Activated naive CD4-positive, alpha-beta T cell treated with Interleukin-2 at 50 U/mL for 16 hours (primary cell): ENCODE results near the gene CD2AP.
"Not testable (repeated sequence)": the region's sequence is repeated elsewhere in the genome, so short reads cannot be mapped to it uniquely, and the experiment has no call there.

Source experiments
- DNase-seq: peaks from one replicate; pipeline ENCODE4 v3.0.0-alpha.2; 2020

CD2AP gene

DNA sequence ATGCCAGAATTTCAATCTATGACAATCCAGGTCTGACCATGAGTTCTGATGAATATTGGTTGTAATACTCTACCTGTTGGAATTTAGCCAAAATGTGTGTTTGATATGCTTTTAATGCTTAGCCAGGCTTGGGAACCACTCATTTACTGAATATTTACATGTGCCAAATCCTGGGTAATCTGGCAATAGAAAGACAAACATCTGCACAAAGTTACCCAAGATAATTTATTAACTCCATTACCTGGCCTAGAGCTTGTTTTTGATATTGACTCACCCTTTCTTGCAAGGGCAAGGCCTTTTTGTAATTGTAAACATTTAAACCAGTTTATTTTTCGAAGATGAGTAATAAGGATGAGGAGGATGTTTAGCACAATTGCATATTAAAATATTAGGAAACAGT, 13.5 kb upstream of the CD2AP start:
- no peak for DNase-seq

- no peak for DNase-seq
Measured at GRCh38 chr6:47465117-47465516, 12.5 kb upstream of the CD2AP start.

DNA sequence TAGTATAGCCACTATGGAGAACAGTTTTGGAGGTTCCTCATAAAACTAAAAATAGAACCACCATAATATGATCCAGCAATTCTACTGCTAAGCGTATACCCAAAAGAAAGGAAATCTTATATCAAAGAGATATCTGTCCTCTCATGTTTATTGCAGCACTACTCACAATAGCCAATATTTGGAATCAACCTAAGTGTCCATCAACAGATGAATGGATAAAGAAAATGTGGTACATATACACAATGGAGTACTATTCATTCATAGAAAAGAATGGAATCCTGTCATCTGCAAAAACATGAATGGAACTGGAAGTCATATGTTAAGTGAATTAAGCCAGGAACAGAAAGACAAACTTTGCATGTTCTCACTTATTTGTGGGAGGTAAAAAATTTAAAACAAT, 5.7 kb upstream of the CD2AP start:
- DNase-seq = no peak

DNA sequence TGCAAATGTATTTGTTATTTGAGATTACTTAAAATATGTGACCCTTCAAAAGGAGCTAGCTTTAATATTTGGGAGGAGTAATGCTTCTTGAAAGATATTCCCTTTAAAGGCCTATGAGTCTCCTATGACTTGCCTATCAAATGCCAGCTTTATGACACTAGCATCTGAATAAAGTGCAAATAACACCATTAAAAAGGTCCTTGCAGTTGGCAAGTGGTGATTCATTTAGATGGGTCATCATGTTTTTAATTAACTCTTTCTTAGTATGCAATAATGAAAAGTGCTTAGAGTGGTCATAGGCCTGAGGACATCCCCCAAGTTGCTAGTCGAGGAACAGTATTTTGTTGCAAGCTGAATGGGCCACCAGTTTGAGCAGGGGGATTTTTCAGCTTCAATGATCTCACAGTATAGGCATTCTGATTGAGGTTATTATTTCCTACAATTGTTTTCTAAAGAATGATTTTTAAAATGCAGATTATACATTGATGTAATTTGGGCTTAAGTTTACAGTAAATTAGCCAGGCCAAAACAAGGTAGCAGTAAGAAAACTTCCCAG, 3.7 kb upstream of the CD2AP start:
- no peak for DNase-seq

DNA sequence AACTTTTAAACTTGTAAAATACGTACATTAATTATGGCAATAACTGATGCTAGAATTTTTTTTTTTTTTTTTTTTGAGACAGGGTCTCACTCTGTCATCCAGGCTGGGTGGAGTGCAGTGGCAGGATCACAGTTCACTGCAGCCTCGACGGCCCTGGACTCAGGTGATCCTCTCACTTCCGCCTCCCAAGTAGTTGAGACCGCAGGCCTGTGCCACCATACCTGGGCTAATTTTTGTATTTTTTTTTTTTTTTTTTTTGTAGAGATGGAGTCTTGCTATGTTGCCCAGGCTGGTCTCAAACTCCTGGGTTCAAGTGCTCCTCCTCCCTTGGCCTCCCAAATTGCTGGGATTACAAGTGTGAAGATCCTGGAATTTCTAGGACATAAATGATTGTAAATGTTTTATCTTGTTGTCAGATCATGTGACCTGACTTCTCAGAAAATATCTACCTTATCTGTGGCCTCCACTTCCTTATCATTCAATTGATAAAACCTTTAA, 2.2 kb upstream of the CD2AP start:
- no peak for DNase-seq

DNA sequence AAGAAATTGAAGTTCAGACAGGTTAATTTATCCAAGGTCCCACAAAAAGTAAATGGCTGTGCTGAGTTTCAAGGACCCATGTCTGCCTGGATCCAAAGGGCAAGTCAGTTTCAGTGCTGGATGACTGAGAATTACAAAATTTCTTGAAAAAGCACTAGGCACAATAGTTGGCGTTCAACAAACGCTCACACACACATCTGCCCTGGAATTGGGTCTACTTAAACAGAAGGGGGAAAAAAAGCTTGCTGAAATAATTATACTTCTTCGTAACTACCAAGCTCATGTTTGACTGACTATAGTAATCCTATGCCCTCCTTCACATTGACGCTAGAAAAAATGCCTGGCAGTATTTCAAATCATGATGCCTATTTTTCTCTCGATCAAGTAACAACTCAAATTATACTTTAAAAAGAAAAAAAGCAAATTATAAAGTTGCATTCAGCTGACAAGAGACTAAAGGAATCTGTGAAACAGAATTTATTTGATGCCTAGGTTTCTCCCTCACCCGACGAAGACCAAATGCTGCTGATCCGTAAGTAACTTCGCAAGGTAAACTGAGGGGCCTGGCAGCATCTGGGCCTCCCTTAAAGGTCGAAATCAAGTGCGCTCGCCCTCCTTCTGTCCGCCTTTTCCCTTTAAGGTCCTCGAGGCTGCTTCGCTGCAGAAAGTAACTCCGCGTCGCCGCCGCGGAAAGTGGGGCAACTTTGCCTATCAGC, 650 bp upstream of the CD2AP start:
- DNase-seq = no peak

GRCh38 chr6:47478233-47479139, 897 bp downstream of the CD2AP start:
- DNase-seq = no peak

DNA sequence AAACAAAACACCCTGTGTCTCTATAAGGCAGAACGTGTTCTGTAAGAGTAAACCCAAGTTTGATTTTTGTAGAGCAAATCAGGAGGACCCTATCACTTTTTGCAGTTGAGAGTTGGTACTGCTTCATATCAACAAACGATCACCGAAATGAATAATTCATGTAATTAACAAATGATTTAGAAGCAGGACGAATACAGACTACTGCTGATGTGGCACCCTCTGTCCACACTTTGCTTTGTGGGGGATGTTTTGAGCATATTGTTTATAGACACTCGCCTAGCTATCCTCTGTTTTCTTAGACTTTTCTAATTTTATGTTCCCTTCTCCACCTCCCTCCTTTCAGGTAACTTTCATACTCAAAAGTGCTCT, 1.5 kb downstream of the CD2AP start:
- no peak for DNase-seq

- DNase-seq = no peak
Measured at GRCh38 chr6:47479874-47480273, 2.3 kb downstream of the CD2AP start.

DNA sequence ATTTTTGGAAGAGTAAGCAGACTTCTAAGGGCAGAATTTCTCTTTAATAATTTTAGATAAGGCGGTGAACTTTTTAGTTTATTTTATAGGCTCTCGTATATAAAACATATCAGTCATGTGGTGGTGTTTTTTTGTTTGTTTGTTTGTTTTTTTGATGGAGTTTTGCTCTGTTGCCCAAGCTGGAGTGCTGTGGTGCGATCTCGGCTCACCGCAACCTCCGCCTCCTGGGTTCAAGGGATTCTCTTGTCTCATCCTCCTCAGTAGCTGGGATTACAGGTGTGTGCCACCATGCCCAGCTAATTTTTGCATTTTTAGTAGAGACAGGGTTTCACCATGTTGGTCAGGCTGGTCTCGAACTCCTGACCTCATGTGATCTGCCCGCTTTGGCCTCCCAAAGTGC, 3.6 kb downstream of the CD2AP start:
- DNase-seq = not testable (repeated sequence)

GRCh38 chr6:47481806-47482205, 4.2 kb downstream of the CD2AP start:
- DNase-seq = no peak

DNA sequence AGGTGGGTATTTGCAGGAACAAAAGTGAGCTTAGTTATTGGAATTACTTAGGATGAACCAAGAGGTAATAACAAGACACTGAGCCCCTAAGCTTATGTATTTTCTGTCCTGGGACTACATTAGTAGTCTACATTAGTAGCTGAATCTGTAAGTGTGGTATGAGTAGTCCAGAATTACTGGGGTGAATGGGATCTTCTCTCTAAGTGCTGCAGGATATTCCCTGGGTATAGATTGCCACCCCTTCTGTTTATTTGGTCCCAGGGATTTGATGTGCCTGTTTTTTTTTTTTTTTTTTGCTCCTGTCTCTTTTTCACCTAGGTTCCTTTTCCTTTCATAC, 5.9 kb downstream of the CD2AP start:
- no peak for DNase-seq

DNA sequence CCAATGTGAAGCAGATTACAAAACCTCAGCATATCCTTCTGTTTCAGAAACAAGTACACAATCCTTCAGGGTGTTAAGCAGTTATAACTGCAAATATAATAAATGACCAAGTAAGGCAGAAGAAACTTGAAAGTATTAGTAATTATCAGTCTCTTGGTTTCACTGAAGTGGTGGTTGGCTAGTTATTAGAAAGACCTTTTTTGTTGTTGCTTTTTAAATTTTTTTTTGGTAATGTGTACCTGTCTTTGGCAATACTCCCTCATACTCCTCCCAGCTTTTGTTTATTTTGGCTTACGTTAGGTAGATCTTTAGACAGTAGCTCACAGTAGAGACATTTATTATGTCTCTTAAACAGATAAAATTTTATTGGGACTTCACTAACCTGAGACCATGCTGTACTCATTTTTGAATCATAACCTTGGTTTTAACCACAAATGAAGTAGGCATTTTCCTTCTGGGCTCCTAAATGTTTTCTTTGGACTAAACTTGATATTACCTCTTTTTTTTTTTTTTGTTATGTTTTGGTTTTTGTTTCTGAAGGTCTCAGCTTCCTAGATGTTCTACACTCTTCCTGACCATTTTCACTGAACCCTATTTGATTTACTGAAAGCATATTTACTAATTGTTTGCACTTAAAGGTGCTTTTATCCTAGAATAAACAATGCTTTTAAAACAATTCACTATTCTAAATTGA, 6.4 kb downstream of the CD2AP start:
- no peak for DNase-seq

- DNase-seq = no peak
Measured at GRCh38 chr6:47484616-47485015, 7.0 kb downstream of the CD2AP start.

- DNase-seq = no peak
Measured at GRCh38 chr6:47485083-47485482, 7.5 kb downstream of the CD2AP start.

- DNase-seq = no peak
Measured at GRCh38 chr6:47485491-47486135, 8.0 kb downstream of the CD2AP start.

GRCh38 chr6:47489995-47490394, 12.4 kb downstream of the CD2AP start:
- no peak for DNase-seq

- DNase-seq = no peak
Measured at GRCh38 chr6:47490676-47491075, 13.1 kb downstream of the CD2AP start.

GRCh38 chr6:47492355-47492754, 14.8 kb downstream of the CD2AP start:
- no peak for DNase-seq

DNA sequence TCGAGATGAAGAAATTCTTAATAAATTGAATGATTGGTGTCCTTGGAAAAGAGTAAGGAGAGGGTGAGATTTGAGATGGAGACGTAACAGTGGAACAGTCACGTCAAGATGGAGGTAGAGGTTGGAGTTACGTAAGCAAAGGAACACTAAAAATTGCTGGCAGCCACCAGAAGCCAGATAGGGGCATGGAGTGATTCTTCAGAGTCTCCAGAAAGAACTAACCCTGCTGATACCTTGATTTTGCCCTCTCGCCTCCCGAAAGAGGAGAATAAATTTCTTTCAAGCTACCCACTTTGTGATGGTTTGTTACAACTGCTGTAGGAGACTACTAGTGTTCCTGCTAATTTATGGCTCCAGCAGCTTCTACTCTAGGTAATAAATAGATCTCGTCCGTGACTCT, 17.6 kb downstream of the CD2AP start:
- no peak for DNase-seq

DNA sequence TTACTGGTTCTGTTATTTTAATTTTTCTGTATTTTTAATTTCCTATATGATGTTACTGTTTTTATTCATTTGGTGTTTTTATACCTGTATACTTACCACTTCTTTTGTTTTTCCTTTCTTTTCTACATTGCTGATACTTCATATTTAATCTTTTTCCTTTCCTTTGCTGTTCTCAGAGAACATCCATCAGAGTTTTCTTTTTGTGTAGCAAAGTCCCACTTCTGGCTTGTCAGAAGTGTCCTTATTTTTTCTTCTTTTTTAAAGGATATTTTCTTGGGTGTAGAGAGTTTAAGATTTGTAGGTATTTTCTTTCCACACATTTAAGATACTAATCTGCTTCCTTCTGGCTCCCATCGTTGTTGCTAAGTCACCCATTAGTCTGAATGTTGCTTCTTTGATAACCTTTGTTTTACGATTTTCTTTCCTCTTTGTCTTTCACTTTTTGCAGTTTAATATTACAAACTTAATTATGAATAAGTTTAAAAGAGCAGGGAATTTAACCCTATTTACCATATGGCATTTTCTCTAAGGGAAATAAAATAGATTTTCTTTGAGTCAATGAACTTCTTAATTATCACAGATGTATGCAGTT, 18.5 kb downstream of the CD2AP start:
- DNase-seq = no peak

DNA sequence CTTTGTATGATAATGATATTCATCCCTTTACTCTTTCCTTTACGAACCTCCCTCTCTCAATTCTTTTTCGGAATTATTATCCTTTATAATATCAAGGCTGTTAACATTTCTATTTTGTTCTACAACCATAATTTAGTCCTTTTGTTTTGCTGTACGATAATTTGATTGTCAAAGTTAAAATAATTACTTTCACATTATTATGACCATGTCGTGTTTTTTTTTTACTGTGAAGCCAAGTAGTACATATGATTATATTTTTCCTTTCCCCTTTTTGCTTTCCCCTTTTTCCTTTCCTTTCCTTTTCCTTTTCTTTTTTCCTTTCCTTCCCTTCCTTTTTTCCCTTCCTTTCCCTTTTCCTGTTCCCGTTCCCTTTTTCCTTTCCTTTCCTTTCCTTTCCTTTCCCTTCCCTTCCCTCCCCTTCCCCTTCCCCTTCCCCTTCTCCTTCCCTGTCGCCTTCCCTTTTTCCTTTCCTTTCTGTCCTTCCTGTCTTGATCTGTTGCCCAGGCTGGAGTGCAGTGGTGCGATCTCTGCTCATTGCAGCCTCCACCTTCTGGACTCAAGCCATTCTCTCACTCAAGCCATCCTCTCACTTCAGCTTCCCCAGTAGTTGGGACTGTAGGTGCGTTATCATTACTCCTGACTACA, 19.5 kb downstream of the CD2AP start:
- no peak for DNase-seq
